Activated naive CD4-positive, alpha-beta T cell treated with Interleukin-2 at 50 U/mL for 16 hours (primary cell): ENCODE measurements around the gene CLIC4.
"Not testable (repeated sequence)": the region's sequence is repeated elsewhere in the genome, so short reads cannot be mapped to it uniquely, and the experiment has no call there.

ENCODE experiments used
- DNase-seq: peaks from one replicate; pipeline ENCODE4 v3.0.0-alpha.2; 2020

CLIC4 gene

DNA sequence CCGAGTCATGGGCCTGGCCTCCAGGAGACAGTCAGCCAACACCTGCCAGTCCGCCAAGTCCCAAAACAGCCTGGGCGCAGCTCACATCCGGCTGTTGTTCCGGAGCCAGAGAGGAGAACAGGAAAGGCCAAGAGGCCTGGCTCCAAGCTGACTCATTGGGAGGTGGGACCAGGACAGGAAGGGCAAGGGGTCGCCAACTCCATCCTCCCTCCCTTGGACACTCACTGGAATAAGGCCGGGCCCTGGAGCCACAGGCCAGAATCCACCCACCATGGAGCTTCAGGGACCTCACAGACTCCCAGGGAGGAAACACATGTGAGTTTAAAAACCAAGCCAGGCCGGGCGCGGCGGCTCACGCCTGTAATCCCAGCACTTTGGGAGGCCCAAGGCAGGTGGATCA lies 25.1 kb upstream of the CLIC4 start:
- no peak for DNase-seq

DNA sequence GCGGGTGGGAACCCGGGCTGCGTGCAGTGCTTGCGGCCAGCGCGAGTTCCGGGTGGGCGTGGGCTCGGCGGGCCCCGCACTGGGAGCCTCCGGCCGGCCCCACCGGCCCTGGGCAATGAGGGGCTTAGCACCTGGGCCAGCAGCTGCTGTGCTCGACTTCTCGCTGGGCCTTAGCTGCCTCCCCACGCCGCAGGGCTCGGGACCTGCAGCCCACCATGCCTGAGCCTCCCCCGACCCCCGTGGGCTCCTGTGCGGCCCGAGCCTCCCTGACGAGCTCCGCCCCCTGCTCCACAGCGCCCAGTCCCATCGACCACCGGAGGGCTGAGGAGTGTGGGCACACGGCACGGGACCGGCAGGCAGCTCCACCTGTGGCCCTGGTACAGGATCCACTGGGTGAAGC lies 23.7 kb upstream of the CLIC4 start:
- no peak for DNase-seq

DNA sequence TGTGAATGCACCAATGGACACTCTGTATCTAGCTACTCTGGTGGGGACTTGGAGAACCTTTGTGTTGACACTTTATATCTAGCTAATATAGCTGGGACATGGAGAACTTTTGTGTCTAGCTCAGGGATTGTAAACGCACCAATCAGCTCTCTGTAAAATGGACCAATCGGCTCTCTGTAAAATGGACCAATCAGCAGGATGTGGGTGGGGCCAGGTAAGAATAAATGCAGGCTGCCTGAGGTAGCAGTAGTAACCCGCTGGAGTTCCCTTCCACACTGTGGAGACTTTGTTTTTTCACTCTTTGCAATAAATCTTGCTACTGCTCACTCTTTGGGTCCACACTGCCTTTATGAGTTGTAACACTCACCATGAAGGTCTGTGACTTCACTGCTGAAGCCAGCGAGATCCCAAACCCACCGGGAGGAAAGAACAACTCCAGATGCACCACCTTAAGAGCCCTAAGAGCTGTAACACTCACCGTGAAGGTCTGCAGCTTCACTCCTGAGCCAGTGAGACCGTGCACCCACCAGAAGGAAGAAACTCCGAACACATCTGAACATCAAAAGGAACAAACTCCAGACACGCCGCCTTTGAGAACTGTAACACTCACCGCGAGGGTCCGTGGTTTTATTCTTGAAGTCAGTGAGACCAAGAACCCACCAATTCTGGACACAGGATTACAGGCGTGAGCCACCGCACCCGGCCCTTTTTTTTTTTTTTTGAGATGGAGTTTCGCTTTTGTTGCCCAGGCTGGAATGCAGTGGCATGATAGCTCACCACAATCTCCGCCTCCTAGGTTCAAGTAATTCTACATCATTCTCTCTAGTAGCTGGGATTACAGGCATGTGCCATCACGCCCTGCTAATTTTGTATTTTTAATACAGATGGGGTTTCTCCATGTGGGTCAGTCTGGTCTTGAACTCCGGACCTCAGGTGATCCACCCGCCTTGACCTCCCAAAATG lies 22.9 kb upstream of the CLIC4 start:
- peak; percentile 18 for DNase-seq

DNA sequence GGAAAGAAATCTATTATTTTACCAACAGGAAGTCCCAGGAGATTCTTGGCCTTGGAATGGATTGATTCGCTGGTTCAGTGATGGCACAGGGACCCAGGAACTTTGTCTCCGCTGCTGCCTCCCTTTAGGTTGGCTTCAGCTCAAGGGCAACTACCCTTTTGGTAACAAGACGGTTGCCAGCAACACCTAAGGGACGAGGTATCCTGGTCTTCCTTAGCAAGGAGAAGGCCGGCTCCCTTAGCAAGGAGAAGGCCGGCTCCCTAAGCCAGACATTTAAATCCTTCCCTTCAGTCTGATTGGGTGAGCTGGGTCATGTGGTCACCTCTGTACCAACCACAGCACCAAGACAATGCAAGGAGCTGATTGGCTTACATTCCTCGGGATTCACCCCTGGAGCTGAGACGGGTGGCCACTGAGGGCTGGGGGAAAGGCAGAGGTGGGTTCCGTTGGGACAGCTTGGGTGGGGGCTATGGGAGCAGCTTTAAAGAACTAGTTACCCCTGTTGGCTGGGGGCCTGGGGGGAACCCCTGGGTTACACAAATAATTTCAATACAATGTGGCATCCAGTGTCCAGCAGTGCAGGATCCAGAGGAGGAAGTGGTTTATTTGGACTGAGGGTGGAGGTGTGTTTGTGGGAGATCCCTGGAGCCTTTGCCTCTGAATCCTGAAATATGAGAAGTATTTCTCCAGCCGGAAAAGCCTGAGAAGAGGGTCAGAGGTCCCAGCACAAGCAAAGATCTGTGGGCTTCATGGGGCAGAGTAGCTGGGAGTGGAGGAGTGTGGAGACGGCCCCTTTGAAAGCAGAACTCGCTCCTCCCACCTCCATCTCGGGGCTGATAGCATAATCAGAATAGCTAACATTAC lies 20.7 kb upstream of the CLIC4 start:
- no peak for DNase-seq

DNA sequence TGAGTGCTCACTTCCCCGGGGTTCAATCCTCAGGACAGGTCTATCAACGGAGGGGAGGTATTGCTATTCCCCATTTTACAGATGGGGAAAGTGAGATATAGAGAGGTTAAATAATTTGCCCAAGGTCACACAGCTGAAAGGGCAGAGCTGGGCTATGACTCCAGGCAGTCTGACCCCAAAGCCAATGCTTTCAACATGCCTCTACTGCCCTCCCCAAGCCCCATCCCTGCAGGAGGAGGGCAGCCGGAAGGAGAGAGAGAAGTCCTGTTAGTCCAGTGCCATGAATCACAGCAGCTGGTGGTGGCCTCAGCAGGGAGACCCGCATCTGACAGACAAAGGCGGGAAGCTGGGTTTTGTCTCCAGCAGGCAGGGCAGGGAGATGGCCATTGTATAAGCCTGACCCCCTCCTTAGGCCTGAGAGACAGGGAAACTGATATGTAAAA lies 20.0 kb upstream of the CLIC4 start:
- no peak for DNase-seq

DNA sequence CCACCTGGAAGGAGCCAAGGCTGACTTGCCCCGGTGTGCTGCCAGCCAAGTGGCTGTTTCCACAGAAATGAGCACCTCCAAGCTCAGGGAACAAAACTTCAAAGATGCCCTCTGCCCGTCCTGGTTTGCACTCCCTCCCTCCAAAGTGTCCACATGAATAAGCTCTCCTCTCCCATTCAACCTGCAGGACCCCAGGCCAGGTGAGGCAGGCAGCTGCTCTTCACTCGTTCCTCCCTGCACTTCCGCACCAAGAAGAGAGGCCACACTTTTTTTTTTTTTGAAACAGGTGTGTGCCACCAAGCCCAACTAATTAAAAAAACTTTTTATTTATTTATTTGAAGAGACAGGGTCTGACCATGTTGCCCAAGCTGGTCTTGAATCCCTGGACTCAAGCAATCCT lies 18.5 kb upstream of the CLIC4 start:
- no peak for DNase-seq

DNA sequence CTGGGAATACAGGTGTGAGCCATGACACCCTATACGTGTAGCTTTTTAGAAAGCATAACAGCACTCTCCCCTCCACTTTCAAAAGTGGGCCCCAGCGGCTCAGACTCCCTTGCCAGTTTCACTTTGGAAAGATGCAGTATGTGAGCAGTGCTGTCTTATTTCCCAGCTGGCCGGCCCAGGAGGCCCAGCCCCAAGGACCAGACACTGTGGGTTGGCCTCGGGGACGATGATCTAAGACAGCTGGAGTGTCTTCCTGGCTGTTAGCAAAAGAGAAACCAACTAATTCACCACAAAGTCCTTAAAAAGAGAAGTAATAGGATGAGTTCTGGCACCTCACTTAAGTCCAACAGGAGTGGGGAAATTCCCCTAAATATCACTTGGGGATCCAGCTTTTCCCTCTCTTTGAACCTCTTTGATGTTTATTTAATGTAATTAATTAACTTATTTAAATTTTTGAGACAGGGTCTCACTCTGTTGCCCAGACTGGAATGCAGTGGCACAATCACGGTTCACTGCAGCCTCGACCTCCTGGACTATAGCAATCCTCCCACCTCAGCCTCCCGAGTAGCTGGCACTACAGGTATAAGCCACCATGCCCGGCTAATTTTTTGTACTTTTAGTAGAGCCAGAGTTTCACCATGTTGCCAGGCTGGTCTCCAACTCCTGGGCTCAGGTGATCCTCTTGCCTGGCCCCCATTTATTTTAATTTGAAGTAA lies 17.6 kb upstream of the CLIC4 start:
- DNase-seq, result no peak

DNA sequence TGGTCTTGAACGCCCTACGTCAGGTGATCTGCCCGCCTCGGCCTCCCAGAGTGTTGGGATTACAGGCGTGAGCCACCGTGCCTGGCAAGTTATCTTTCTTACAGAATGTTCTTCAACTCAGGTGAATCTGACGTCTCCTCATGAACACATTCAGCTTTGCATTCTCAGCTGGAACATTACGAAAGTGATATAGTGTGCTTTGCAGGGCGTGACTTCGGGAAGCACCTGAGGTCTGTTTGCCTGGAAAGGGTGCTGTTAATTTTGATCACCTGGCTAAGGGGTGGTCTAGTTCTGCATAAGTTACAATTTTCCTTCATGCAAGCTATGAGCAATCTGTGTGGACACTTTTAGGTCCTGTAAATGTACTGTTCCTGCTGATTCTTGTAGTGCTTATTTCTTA lies 16.3 kb upstream of the CLIC4 start:
- no peak for DNase-seq

DNA sequence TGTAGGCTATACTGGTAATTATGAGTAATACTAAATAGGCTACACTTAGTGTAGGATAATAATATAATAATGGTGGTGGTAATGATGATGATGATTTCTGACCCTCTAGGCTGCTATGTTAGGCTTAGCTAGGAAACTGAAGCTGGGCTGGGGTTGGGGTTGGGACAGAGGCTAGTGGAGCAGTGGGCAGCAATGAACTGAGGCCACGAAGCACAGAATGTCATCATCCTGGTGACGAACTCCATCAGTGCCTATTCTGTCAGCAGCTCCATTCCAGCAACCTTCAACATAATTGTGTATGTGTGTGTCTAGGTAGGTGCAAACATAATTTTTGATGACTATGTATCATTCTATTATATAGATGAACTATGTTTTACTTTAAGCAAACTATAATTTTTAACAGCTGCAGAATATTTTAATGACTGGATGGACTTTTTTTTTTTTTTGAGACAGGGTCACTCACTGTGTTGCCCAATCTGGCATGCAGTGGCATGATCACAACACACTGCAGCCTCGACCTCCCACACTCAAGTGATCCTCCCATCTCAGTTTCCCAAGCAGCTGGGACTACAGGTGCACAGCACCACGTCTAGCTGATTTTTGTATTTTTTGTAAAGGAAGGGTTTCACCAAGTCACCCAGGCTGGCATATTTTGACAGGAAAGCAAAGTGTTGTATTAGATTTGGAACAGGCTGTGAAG lies 12.9 kb upstream of the CLIC4 start:
- DNase-seq, result no peak

DNA sequence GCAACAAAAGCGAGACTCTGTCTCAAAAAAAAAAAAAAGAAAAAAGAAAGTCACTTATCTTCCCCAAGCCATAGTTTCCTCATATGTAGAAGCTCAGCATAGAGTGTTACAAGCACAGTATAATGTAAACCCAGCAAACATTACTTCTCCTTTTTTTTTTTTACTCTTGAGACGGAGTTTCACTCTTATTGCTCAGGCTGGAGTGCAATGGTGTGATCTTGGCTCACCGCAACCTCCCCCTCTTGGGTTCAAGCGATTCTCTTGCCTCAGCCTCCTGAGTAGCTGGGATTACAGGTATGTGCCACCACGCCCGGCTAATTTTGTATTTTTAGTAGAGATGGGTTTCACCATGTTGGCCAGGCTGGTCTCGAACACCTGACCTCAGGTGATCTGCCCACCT lies 11.9 kb upstream of the CLIC4 start:
- DNase-seq, result not testable (repeated sequence)

DNA sequence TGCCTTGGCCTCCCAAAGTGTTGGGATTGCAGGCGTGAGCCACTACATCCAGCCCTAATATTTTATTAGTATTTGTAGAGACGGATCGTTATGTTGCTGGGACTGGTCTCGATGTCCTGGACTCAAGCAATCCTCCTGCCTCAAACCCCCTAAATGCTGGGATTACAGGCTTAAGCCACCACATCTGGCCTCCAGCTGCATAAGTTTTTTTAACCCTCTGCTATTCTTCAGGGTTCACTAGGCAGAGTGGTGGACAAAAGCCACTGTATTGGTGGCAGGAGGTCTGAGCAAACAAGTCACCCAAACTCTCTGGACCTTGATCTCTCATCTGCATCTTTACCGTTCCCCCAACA lies 10.1 kb upstream of the CLIC4 start:
- no peak for DNase-seq

DNA sequence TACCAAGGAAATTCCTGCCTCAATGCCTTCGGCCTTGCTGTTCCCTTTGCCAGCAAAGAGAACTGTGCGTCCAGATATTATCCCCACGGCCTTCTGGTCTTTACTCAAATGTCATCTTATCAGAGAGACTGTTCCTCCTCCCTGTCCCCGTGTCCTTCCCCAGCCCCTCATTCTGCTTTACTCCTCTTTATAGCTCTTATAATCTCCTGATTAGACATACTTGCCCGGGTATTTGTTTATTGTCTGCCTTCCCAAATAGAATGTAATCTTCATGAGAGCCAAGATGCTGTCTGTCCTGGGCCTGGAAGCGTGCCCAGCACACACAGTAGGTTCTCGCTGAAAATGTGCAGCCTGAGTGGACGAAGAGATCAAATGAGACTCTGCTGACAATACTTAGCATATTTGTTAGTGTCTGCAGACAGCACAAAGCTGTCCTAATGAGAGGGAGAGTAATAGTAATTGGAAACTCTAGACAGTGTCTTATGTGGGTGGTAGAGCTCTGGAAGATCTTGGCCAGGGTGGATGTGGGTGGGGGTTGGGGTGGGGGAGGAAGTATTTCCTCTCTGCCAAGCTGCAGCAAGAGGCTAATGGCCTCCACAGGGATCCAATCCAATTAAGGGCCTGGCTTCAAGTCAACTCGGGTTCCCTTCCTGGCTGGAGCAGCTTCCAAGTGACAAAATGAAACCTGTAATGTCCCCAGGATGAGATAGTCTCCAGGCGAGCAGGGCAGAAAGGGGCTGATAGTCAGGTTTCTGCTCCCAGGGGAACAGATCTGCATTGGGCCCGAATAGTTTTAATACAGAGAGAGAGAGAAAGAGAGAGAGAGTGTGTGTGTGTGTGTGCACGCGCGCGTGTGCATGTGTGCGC lies 9.5 kb upstream of the CLIC4 start:
- no peak for DNase-seq

DNA sequence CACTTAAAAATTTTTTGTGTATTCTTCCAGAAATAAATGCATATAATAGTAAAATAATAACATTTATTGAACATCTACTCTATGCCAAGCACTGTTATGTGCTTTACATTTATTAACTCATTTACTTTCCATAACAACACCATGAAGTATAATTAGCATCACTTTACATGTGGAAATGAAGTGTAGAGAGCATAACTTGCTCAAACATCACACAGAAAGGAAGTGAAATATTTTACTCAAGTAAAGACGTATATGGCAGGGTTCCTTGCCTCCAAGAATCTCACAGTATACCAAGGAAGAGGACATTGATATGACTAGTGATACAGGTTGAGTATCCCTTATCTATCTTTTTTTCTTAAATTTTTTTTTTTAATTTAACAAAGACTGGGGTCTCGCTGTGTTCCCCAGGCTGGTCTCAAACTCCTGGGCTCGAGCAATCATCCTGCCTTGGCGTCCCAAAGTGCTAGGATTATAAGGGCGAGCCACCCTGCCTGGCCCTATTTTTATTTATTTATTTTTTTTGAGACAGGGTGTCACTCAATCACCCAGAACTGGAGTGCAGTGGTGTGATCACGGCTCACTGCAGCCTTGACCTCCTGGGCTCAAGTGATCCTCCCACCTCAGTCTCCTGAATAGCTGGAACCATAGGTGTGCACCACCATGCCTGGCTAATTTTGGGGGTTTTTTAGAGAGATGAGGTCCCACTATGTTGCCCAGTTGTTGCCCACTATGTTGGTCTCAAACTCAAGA lies 7.7 kb upstream of the CLIC4 start:
- DNase-seq, result no peak

DNA sequence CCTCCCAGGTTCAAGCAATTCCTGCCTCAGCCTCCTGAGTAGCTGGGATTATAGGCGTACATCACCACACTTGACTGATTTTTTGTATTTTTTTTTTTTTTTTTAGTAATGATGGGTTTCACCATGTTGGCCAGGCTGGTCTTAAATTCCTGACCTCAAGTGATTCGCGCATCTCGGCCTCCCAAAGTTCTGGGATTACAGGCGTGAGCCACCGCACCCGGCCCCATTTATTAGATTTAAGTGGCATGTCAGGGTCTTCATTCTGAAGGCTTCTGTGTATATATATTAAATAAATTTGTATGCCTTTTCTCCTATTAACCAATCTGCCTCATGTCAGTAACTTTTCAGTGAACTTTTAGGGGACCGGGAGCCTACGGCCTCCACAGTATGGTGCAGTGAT lies 6.0 kb upstream of the CLIC4 start:
- DNase-seq, result no peak

DNA sequence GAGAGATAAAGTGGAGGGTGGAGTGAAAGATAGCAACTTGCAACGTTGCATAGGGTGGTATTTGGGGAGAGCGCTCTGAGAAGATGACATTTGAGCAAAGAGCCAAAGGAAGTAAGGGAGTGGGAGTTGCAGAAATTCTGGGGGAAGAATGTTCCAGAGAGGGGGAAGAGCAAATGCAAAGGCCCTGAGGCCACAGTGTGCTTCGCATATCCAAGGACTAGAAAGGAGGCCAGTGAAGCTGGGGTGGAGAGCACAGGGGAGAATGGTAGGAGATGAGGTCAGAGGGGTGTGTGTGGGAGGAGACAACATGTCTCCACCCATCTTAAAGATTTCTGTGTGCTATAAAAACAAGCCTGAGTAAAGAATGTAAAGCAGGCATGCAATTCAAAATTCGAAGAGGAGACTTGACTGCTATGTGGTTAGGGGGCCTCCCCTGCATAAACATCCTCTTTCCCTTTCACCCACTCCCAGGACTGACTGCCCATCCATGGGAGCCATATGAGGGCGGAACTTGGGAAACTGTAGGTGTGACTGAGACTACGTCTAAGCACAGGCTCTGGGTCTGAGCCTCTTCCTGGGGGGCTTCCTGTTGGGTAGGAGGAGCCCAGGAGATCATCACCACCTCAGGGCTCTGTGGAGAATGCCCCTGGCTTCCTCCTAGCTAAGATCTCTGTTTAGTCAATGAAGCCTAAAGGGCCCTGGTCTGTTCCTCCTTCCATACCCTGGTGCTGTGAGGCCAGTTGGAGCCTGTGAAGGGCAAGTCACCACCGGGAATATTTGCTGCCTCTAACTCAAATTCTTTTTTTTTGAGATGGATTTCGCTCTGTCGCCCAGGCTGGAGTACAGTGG lies 2.9 kb upstream of the CLIC4 start:
- no peak for DNase-seq

DNA sequence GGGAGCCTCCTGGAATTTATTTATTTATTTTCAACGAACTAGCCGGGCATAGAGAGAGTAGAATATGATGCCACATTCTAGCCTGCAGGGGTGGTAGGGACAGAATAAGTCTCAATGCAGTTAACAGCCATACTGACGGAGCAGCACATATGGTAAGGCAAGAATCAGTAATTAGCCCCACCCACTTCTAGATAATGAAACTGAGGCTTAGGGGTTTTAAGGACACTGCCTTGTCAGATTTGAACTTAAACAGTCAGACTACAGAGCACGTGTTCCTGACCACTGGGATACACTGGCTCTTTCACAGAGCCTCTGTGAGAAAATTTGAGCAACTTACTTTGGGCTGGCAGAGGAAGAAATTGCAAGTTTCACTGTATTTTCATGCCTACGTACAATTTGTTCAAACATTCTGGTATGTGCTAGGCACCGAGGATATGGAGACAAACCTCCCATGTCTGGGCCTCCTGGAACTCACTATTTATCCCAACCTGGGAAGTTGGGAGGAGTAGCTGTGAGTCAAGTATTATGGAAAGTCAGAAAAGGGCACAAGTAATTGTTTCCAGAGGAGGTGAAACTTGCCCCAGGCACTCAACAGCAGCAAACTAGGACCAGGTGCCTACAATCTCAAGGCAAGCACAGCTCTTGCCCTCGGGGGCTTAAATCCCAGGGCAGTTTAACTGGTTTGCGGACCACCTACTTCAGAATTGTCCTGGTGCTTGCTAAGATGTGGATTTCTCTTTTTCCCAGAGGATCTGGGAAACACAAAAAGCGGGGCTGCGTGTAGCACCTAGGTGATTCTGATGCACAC lies 1.6 kb upstream of the CLIC4 start:
- no peak for DNase-seq

DNA sequence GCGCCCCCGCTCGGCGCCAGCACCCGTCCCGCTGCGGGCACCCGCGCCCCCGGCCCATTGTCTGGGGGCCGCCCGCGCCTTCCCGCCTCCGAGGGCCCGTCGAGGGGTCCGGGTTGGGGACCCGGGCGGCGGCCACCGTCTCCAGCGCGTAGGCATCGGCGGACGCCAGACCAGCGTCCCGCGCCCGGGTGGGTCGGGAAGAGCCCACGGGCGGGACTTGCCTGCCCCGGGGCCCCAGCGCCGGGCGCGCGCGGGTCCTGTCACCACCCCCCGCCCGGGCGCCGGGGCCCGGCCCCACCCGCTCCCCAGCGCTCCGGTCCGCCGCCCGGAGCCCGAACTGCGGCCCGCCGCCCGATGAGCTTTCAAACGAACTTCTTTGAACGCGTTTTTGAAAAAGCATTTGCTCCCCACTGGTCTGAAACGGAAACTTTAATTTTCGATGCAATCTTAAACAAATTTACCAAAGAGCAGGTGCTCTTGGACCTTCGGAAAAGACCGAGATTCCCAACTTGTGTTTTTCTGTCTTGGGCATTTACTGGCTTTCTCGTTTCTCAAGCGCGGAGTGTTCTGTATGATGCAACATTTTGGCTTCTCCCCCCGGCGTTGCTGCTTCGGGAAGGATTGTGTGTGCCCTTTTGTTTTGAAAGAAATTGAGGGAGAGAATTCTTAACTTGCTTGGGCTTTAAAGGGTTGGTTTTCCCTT lies 615 bp downstream of the CLIC4 start:
- DNase-seq, result peak; percentile 20
